Karpas-422 (cell line): ENCODE results near the gene ECM1. TPM values are rescaled to one million over a fixed set of nuclear protein-coding genes. Genes with fewer than 3 reads are reported as not detected.

ENCODE experiments used
- DNase-seq: peaks from one replicate; pipeline ENCODE4 v3.0.0-alpha.2; 2015
- H2AFZ ChIP-seq: fragments of 200-600 bp; sonication (generic); 2 replicates; pipeline ENCODE4 v1.6.1; 2014; ENCODE audit warnings: antibody characterized with exemption, low read length, mixed read lengths
- H3K27ac ChIP-seq: fragments of 200-600 bp; sonication (generic); 2 replicates; pipeline ENCODE4 v1.5.1; 2014; ENCODE audit warnings: mild to moderate bottlenecking, low read length, moderate library complexity
- H3K27me3 ChIP-seq: fragments of 200-600 bp; sonication (generic); 2 replicates; pipeline ENCODE4 v1.6.1; 2014; ENCODE audit warnings: low read length, mixed read lengths
- H3K36me3 ChIP-seq: fragments of 200-600 bp; sonication (generic); 2 replicates; pipeline ENCODE4 v1.6.1; 2014; ENCODE audit warnings: low read length, mixed read lengths; ENCODE audit not compliant: insufficient read depth
- H3K4me1 ChIP-seq: fragments of 200-600 bp; sonication (generic); 2 replicates; pipeline ENCODE4 v1.6.1; 2014; ENCODE audit warnings: mild to moderate bottlenecking, low read length, mixed read lengths
- H3K4me2 ChIP-seq: fragments of 200-600 bp; sonication (generic); 2 replicates; pipeline ENCODE4 v1.6.1; 2014; ENCODE audit warnings: low read length, low read depth, mild to moderate bottlenecking; ENCODE audit not compliant: poor library complexity, severe bottlenecking
- H3K4me3 ChIP-seq: fragments of 200-600 bp; sonication (generic); 2 replicates; pipeline ENCODE4 v1.5.1; 2014; ENCODE audit warnings: mild to moderate bottlenecking, antibody characterized with exemption, low read length, mixed read lengths
- H3K79me2 ChIP-seq: fragments of 200-600 bp; sonication (generic); 2 replicates; pipeline ENCODE4 v1.6.1; 2014; ENCODE audit warnings: mild to moderate bottlenecking, low read length, mixed read lengths
- H3K9ac ChIP-seq: fragments of 200-600 bp; sonication (generic); 2 replicates; pipeline ENCODE4 v1.6.0; 2014; ENCODE audit warnings: low read length
- H3K9me2 ChIP-seq: fragments of 200-600 bp; sonication (generic), shearing (Covaris generic); replicated peaks from 2 replicates; pipeline ENCODE4 v1.6.0; 2014; ENCODE audit warnings: mild to moderate bottlenecking, low read length, moderate library complexity; ENCODE audit not compliant: insufficient read depth
- H3K9me3 ChIP-seq: fragments of 300-700, 200-600 bp; sonication (generic); 2 replicates; pipeline ENCODE4 v1.6.1; 2014; ENCODE audit warnings: low read length, mixed read lengths
- H4K20me1 ChIP-seq: fragments of 200-600 bp; sonication (generic); 2 replicates; pipeline ENCODE4 v1.6.1; 2014; ENCODE audit warnings: mild to moderate bottlenecking, antibody characterized with exemption, low read length, low read depth; ENCODE audit not compliant: insufficient read depth
- small RNA-seq: library from RNA; depleted of rRNA; stranded (forward); fragments of <200 nt; gene quantifications from one replicate; pipeline ENCODE3, GENCODE V24; 2014
- total RNA-seq: library from RNA; depleted of rRNA; stranded (reverse); fragments of >200 nt; shearing (Covaris generic); gene quantifications from 2 replicates; pipeline ENCODE4 v1.2.3, GENCODE V29; 2014; ENCODE audit warnings: low replicate concordance; rRNA removed

Gene ECM1
- total RNA-seq, 1 experiment from 2014 or later = 7.2 TPM

DNA sequence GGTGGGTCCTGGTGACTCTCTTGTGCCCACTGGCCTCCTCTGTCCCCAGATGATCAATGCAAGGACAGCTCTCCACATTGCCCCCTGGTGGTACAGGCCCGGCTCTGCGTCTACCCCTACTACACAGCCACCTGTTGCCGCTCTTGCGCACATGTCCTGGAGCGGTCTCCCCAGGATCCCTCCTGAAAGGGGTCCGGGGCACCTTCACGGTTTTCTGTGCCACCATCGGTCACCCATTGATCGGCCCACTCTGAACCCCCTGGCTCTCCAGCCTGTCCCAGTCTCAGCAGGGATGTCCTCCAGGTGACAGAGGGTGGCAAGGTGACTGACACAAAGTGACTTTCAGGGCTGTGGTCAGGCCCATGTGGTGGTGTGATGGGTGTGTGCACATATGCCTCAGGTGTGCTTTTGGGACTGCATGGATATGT, 52.1 kb downstream of the ECM1 start:
- H3K27ac ChIP-seq = peak overlapping the region; percentile 95
- H3K9ac ChIP-seq = peak overlapping the region; percentile 83
- peak; percentile 92 for DNase-seq
- H4K20me1 ChIP-seq = 0 out of 2 replicates have a peak, but pooled peaks cover 4% of the 10 kb centered on the region
- no peak overlapping the region for H2AFZ ChIP-seq
- no peaks in the 10 kb centered on the region for H3K36me3 ChIP-seq
- no peaks in the 10 kb centered on the region for H3K27me3 ChIP-seq
- peak overlapping the region; percentile 18; the same call in 1 of the 2 replicates for H3K4me3 ChIP-seq
- peak overlapping the region; percentile 95 for H3K4me2 ChIP-seq
- H3K4me1 ChIP-seq = peaks cover 54% of the 10 kb centered on the region
- H3K9me3 ChIP-seq = no peaks in the 10 kb centered on the region
- no peaks in the 10 kb centered on the region for H3K79me2 ChIP-seq
- H3K9me2 ChIP-seq = no peaks in the 10 kb centered on the region

- H3K4me1 ChIP-seq = peaks cover 58% of the 10 kb centered on the region
- H3K9me3 ChIP-seq = no peaks in the 10 kb centered on the region
- H3K27ac ChIP-seq = peak overlapping the region; percentile 95
- H3K79me2 ChIP-seq = no peaks in the 10 kb centered on the region
- no peaks in the 10 kb centered on the region for H3K9me2 ChIP-seq
- H3K36me3 ChIP-seq = no peaks in the 10 kb centered on the region
- H3K9ac ChIP-seq = peak overlapping the region; percentile 83
- H4K20me1 ChIP-seq = 0 out of 2 replicates have a peak, but pooled peaks cover 4% of the 10 kb centered on the region
- H3K4me3 ChIP-seq = peak overlapping the region; percentile 76
- no peaks in the 10 kb centered on the region for H3K27me3 ChIP-seq
- peak; percentile 96 for DNase-seq
- H2AFZ ChIP-seq = peak overlapping the region; percentile 39; the same call in 1 of the 2 replicates
- peak overlapping the region; percentile 95 for H3K4me2 ChIP-seq
Measured at GRCh38 chr1:150560576-150561253, 52.8 kb downstream of the ECM1 start.

DNA sequence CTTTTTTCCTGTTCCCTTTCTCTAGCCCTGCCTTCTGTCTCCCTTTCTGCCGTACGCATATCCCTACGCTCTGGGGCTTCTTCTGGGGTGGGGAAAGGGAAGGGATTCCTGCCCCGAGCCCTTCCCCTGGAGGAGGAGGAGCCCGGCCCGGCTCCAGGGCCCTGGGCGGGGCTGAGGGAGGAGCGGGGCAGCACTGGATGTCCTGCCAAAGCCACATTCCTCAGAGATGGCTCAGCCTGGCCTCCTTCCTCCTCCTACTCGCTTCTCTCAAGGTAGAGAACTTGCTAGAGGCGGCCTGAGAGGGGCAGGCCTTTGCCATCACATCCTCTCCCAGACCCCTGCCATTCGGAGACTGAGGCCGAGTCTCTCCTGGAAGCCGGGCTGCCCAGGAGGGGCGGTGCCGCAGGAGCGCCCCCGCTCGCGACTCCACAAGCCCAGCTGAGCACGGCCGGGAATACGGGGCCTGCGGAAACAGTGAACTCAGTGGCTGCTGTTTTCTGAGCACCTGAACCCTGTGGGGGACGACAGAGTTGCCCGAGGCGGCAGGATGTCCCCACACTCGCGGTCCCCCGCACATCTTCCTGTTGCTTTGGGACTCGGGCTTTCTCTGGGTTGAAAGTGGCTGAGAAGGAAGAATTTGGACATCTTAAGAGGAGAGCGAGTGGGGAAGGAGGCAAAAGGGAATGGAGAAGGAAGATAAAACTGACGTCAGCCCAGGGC, 53.5 kb downstream of the ECM1 start:
- no peaks in the 10 kb centered on the region for H3K79me2 ChIP-seq
- peak; percentile 74 for DNase-seq
- H3K4me3 ChIP-seq = peak overlapping the region; percentile 76
- no peaks in the 10 kb centered on the region for H3K9me2 ChIP-seq
- H4K20me1 ChIP-seq = 0 out of 2 replicates have a peak, but pooled peaks cover 4% of the 10 kb centered on the region
- no peaks in the 10 kb centered on the region for H3K27me3 ChIP-seq
- peak overlapping the region; percentile 83 for H3K9ac ChIP-seq
- H2AFZ ChIP-seq = peak overlapping the region; percentile 39; the same call in 1 of the 2 replicates
- no peaks in the 10 kb centered on the region for H3K9me3 ChIP-seq
- H3K27ac ChIP-seq = peak overlapping the region; percentile 95
- no peaks in the 10 kb centered on the region for H3K36me3 ChIP-seq
- H3K4me1 ChIP-seq = peaks cover 65% of the 10 kb centered on the region
- H3K4me2 ChIP-seq = peak overlapping the region; percentile 95

DNA sequence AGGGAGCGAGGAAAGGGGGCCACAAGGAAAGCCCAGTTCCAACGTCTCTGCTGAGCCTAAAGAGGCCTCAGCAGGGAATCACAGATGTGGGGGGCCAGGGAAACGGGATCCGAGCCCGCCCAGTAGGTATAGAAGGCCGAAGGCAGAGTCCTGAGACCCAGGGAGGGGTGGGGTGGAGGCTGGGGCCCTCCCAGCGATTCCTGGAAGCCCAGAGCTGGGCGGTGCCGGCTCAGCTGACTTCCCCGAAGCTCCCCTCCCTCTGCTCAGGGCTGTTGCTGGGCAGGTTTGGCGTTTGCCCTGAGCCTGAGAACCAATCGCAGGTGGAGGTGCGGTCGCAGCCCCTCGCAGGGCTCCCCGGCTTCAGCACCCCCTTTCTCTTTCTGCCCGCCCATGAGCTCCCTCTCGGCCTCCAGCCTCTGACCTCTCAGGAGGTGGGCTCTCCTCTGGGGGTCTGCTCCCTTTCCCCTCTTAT, 54.1 kb downstream of the ECM1 start:
- peaks cover 71% of the 10 kb centered on the region for H3K4me1 ChIP-seq
- peak; percentile 93 for DNase-seq
- H4K20me1 ChIP-seq = 0 out of 2 replicates have a peak, but pooled peaks cover 4% of the 10 kb centered on the region
- H3K9ac ChIP-seq = peak overlapping the region; percentile 83
- H3K36me3 ChIP-seq = no peaks in the 10 kb centered on the region
- peak overlapping the region; percentile 76 for H3K4me3 ChIP-seq
- peak overlapping the region; percentile 39; the same call in 1 of the 2 replicates for H2AFZ ChIP-seq
- H3K9me3 ChIP-seq = no peaks in the 10 kb centered on the region
- H3K27me3 ChIP-seq = no peaks in the 10 kb centered on the region
- peaks cover 4% of the 10 kb centered on the region for H3K79me2 ChIP-seq
- H3K9me2 ChIP-seq = no peaks in the 10 kb centered on the region
- H3K4me2 ChIP-seq = peak overlapping the region; percentile 95
- peak overlapping the region; percentile 95 for H3K27ac ChIP-seq

DNA sequence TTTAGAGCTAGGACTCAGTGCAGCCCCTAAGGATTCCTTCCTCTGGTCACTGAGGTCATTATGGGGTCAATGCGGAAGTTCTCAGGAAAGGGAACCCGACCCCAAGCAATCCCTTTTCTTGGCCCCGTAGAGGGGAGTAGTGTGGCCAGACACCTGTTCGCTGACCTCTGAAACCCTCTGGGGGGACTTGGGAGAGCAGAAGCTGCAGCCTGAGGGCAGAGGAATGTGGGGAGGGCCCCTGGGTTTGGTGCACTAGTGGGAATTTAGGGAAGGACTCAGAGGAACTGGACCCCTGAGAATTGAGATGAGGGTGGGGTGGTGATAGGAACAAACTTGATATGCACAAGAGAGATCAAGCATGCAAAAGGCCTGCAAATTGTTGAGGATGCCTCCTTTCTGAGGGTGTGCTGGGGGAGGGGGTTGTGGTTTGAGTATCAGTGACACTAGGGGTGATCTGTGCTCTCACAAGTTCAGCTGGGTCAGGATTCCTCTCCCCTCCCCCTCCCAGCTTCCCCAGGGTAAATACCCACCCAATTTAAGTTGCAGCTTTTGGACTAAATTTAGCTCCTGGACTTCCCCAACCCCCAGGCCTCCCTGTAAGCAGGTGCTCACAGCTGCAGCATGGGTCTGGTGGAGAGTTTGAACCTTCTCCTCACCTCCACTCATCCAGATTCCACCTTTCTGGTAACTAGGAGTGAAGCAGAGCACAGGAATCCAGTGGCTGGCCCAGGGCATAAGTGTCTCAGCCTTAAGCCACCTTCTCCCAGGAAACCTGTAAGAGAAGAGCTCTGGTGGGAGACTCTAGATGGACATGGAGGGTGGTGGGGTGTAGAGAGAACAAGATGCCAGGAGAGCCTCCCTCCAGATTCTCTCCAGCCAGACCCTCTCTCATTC, 54.8 kb downstream of the ECM1 start:
- H2AFZ ChIP-seq = no peak overlapping the region
- H3K9me3 ChIP-seq = no peaks in the 10 kb centered on the region
- no peaks in the 10 kb centered on the region for H3K27me3 ChIP-seq
- H4K20me1 ChIP-seq = 0 out of 2 replicates have a peak, but pooled peaks cover 4% of the 10 kb centered on the region
- H3K4me1 ChIP-seq = peaks cover 77% of the 10 kb centered on the region
- H3K9ac ChIP-seq = peak overlapping the region; percentile 83
- peak overlapping the region; percentile 95 for H3K27ac ChIP-seq
- H3K79me2 ChIP-seq = peaks cover 4% of the 10 kb centered on the region
- H3K4me3 ChIP-seq = peak overlapping the region; percentile 76
- peak; percentile 95 for DNase-seq
- no peaks in the 10 kb centered on the region for H3K9me2 ChIP-seq
- no peaks in the 10 kb centered on the region for H3K36me3 ChIP-seq
- peak overlapping the region; percentile 95 for H3K4me2 ChIP-seq

Small RNA genes within 50 kb of the gene (small RNA-seq; reads per million reads assigned to genes)
- gene MIR4257 = not detected

Other genes with a start within 250 kb of the ECM1 start
- gene APH1A, start 239.1 kb upstream of the ECM1 start, total RNA-seq = 122 and 130 TPM in 2 replicates
- 5.1 and 21.2 TPM in 2 replicates for gene C1orf54, start 235.3 kb upstream of the ECM1 start, total RNA-seq
- 4.1 and 4.9 TPM in 2 replicates for gene CIART, start 225.6 kb upstream of the ECM1 start, total RNA-seq
- gene MRPS21, start 214.2 kb upstream of the ECM1 start, total RNA-seq = 71.0 and 75.0 TPM in 2 replicates
- gene PRPF3, start 186.6 kb upstream of the ECM1 start, total RNA-seq = 50.5 and 51.6 TPM in 2 replicates
- gene RPRD2, start 144.0 kb upstream of the ECM1 start, total RNA-seq = 17.9 and 29.9 TPM in 2 replicates
- 38.3 and 77.2 TPM in 2 replicates for gene TARS2, start 20.7 kb upstream of the ECM1 start, total RNA-seq
- gene FALEC, start 7.6 kb downstream of the ECM1 start, total RNA-seq = 0.54 TPM in 1 of 2 replicates, not detected in the other
- not detected in 2 replicates for gene ADAMTSL4, start 41.3 kb downstream of the ECM1 start, total RNA-seq
- gene MCL1, start 71.5 kb downstream of the ECM1 start, total RNA-seq = 141 and 150 TPM in 2 replicates
- gene ENSA, start 121.5 kb downstream of the ECM1 start, total RNA-seq = 113 and 121 TPM in 2 replicates
- 15.2 and 28.1 TPM in 2 replicates for gene GOLPH3L, start 189.0 kb downstream of the ECM1 start, total RNA-seq
- gene HORMAD1, start 212.8 kb downstream of the ECM1 start, total RNA-seq = 0.51 and 2.8 TPM in 2 replicates